Left colon (tissue), 2 donors: Measurements from ENCODE around the gene DCX. TPM values are rescaled to one million over a fixed set of nuclear protein-coding genes. Genes with fewer than 3 reads are reported as not detected.
"Not testable (repeated sequence)": the region's sequence is repeated elsewhere in the genome, so short reads cannot be mapped to it uniquely, and the experiment has no call there.

Source experiments
- ATAC-seq: fragments of 200-7000 bp; cut with Tn5 transposase; one replicate; pipeline ENCODE4 v1.9.1; 2020; ENCODE audit warnings: mild to moderate bottlenecking, moderate library complexity
- DNase-seq, 2 donors: peaks; one replicate each; pipeline ENCODE4 v3.0.0-alpha.2; 2020
- intact Hi-C, 2 donors: fragments of 100-400 bp; cut with DNase I in 1 of 2; cut with micrococcal nuclease in 1 of 2; formaldehyde crosslinking; loops; one replicate each; pipeline versions ENCODE4 v1.11.2 to v1.14.0; 2022; cut with DNase I, micrococcal nuclease
- total RNA-seq, 2 donors: library from RNA; stranded (reverse); fragmentation: NEBNext Ultra II Directional; extraction: Animal tissue kit (Norgen Biotek cat#: 25700); gene quantifications; one replicate each; pipeline ENCODE4 v1.2.1, GENCODE V29; 2021
- donor health status: DM: no; HTN: no; CAD: no.
- donor health status: DM: yes; HTN: yes; CAD: no.

Gene DCX
- total RNA-seq, 2 donors from 2014 or later, result 0.14 TPM; not detected in 1

DNA sequence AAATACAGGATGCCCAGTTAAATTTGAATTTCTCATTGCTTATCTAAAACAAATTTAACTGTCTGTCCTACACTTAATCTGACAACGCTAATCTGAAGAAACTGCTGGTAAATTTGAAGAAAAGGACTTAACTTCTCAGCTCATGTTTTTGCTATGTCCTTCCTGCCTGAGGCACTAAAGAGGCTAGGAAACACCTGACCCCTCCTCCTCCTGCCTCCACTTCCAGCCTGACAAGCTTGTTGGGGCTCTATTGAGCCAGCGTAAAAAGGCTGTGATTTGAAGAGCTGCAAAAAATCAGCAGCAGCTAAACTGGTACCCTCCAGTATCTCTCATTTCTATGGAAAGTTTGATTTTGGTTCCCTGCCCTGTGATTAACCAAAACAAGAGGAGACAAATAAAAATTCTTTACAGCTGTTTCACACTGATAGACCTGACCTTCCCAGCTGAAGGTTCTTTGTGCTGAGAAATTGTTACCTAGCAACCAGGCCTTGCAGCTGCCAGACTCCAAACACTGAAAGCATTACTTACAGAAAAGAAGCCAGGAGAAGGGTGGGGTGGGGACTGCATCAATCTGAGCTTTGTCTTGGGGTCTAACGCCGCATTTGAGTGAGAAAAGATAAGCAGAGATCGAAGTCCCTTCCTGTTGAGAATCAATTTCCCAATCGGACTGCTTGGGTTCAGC, 35.0 kb downstream of the DCX start:
- DNase-seq, result no peak
- no peak for ATAC-seq
- intact Hi-C loops, result no loop called here

DNA sequence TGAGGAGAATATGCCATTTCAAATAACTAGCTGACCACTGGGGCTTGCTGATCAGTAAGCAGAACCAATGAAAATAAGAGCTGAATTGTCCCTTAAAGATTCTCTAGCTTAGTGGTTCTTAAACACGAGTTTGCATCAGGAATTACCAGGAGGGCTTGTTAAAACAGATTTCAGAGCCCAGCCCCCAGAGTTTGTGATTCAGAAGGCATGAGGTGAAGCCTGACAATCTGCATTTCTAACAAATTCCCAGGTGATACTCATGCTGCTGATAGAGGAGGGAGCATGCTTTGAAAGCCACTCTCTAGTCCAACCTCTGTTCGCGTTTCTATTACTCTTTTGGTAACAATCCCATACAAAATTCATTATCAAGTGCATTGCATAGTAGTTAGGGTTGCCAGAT, 35.5 kb downstream of the DCX start:
- intact Hi-C loops, result no loop called here
- DNase-seq (no peak), ATAC-seq (no peak)

DNA sequence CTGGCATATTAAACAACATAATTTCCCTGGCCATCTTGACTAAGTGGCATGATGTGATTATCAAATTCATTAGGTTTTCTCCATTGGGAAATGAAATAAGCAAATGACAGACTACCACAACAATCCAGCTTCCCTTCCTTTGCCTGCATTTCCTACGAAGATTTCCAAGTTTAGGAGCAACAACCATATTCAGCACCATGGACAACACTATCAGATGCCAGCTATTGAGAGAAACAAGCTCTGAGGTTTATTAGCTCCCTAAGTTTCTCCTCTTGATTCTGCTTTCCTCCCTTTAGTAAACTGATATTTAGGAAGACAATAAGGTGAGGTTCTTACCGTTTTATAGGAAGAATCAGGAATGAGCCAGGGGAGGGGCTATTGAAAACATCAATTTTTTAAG, 36.2 kb downstream of the DCX start:
- DNase-seq (no peak), ATAC-seq (no peak)
- intact Hi-C loops, result no loop called here

DNA sequence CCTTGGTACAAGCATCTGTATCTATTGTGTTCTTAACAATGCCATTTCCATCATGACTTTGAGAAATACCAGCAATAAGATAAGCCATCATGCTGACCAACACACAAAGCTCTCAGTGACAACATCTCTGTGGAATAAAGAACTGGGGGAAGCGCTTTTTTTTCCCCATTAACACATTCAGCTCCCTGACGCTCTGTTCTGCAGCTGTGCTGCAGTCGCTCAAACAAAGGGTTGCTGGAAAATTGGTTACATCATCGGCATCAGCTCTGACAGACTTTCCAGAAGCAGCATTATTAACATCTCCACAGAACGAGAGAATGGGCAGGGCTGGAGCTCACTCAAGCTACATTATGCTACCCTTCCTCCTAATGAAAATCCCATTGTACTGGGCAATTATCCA, 39.9 kb downstream of the DCX start:
- ATAC-seq (no peak), DNase-seq (no peak)
- intact Hi-C loops, result no loop called here

DNA sequence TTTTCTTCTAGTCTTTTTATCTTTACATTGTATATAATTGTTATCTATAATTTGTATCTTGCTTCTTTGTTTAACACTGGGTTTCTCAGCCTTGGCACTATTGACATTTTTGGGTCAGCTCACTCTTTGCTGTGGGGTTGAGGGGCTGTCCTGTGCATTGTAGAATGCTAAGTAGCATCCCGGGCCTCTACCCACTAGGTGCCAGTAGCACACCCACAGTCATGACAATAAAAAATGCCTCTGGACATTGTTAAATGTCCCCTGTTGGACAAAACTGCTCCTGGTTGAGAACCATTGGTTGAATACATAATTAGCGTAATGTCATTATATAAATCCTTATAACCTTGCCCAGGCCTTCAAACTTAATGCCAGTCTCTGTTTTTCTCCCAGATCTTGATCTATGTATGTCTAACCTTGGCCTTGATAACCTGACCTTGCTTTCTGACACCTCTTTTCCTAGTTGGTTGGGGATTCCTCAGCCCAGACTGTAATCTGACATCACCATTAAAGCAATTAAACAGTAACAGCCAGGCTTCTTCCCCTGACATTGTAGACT, 46.1 kb downstream of the DCX start:
- DNase-seq (no peak), ATAC-seq (no peak)
- intact Hi-C loops, result no loop called here

DNA sequence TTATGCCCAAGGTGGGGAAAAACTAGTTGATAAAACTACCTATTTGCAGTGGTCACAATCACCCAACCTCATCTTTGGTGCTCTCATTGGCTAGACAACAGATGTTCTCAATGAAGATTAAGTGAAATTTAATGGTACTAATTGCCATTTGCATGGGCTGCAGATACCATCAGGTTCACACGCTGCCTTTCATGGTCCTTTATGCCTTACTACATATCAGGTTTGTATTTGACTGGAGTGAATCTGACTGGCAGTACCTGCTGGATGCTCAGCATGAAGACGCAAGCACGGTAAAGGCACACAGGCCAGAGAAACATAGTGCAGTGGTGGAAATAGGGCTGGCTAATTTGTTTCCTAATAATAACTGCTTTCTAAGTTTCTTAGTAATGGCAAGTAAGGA, 48.3 kb downstream of the DCX start:
- intact Hi-C loops, result no loop called here
- no peak for DNase-seq
- no peak for ATAC-seq

DNA sequence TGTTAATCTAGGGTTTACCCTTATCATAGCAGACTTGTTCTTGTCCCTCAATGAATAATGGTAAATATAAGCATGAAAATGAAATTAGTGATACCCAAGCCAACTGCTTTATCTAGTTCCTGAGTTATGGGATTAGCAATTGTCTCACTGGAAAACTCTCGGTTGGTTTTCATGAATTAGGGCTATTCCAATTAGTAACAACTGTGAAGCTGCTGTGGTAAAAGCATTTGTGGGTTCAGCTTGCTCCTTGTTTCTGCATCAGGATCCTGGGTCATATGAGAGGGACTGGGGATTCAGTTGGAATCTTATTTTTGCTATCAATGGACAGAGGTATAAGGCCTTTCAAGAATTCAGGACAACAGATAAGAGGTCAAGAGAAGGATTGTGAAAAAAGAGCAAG, 50.2 kb downstream of the DCX start:
- ATAC-seq (no peak), DNase-seq (no peak)
- intact Hi-C loops, result no loop called here

DNA sequence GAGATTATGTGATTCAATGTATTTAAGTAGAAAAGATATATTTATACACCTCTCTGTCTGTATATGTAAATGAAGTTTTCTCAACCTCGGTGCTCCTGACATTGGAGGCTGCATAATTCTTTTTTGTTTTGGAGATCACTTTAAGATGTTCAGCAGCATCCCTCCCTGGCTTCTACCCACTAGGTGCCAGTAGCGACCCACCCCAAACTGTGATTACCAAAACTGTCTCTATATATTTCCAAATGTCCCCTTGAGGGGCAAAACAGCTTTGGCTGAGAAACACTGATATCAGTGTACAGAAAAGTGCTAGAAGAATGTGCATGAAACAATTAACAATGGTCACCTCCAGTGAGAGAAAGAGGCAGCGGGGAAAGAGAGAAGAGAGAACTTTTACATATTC, 51.2 kb downstream of the DCX start:
- intact Hi-C loops, result no loop called here
- no peak for DNase-seq

DNA sequence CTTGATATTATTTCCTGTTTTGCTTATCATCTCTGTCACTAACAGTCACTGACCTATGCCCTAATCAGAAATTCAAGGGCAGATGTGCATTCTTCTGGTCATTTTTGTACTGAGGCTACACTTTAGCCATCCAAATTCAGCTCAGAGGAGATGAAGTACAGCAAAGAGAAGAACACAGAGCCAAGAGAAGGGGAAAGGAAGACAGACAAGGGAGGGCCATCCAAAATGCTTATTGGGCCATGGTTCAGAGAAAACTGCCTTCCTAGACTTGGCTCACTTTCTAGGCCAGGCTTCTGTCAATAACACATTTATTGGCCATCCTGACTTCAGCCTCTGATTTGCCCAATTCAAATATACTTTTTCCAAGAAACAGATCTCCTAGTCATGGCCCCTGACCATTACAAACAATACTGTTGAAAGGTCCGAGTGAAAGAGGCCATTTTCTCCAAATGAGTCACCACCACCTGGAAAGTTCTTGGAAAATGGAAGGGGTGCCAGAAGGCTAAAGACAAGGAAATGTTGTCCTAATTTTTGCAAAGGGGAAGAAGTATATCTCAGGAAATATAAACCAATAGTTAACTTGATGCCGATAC, 56.4 kb downstream of the DCX start:
- no peak for ATAC-seq
- intact Hi-C loops, result no loop called here

More for the DNA sequence above, 51.2 kb downstream of the DCX start:
- ATAC-seq, result no peak

DNA sequence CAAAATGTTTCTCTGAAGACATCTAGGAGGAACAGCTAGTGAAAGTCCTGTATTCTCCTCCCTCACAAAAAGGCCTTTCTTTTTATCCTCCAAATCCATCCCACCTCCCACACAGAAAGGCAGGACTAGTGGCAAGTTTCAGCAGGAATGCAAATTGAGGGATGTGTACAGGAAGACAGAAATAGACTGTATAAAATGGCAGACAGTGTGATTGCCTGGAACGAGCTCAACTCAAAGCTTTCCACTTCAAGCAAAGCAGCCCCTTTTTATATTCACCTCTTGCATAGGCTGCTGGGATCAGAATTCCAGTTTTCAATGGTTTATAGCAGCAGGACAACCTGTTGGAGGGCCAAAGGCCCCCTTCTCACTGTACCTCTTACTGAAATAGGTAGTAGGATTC, 57.5 kb downstream of the DCX start:
- DNase-seq (no peak), ATAC-seq (no peak)
- intact Hi-C loops, result no loop called here

More for the DNA sequence above, 56.4 kb downstream of the DCX start:
- DNase-seq, result no peak

DNA sequence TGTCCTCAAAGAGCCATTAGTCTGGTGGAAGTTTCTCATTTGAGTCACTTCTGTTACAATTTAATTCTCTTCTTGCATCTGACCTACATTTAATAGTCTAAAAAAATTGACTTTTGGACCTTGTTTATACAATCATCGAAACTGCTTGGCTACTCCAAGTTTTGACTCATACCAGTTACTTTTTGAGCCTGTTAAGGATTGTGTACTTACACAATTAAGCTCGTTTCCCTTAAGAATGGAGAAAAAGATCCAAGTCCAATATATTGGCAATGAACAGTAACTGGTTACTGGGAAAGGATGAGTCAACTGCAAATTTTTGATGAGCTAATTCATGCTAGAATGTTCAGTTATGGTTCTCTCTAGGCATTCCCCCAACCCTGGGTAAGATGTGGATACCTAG, 58.2 kb downstream of the DCX start:
- ATAC-seq (no peak), DNase-seq (no peak)
- intact Hi-C loops, result no loop called here

DNA sequence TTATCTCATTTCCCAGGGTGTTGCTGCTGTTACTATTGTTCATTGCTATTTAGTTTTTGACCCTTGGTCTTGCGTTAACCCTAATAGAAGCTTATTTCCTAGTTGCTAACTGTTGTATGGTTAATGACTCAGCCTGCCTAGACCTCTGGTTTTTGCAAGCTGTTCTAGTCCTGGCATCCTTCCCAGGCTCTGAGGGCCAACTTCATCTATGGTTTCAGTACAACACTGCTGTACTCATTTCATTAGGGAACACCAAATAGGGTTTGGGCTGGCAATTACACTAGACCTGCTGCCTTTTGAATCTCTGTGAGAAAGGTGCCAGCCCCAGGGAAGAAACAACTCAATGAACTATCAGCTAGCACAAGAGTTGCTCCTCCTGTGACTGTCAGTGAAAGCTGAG, 59.6 kb downstream of the DCX start:
- ATAC-seq (peak; percentile 72), DNase-seq (peak; percentile 29 to 59)
- intact Hi-C loops, result no loop called here

DNA sequence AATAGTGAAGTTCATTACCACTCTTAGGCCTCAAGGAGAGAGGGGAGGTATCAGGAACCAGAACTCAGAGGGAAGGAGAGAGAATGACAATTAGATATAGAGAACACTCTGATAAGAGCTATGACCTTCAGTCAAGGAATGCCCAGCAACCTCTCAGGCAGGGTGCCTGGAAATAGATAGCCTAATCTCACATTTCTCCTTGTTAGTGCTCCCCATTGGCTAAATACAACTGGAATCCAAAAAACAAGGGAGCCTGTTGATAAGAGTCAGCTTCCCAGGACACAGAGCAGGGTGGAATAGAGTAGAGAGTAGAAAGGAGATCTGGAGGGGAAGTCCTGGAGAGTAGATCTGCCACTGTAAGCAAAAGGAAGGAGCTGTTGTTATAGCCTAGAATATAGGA, 62.1 kb downstream of the DCX start:
- intact Hi-C loops, result no loop called here
- ATAC-seq, result no peak
- DNase-seq, result no peak

DNA sequence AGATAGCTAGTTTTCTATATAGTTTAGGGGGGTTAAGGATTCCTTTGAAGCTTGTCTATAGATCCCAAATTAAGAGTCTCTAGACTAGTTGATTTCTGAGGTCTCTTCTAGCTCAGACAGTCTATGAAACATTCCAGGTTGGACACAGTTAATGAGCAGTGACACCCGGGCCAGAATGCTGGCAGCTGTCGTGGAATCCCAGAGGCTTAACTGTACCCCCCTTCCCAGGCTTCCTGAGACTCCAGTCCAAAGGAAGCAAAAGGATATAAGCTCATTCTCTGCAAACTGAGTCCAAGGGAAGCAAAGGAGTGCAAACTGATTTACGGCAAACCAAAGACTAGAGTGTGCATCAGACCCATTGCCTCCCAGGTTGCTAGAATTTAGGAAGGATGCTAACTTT, 62.9 kb downstream of the DCX start:
- intact Hi-C loops, result no loop called here
- no peak for DNase-seq
- ATAC-seq, result no peak

DNA sequence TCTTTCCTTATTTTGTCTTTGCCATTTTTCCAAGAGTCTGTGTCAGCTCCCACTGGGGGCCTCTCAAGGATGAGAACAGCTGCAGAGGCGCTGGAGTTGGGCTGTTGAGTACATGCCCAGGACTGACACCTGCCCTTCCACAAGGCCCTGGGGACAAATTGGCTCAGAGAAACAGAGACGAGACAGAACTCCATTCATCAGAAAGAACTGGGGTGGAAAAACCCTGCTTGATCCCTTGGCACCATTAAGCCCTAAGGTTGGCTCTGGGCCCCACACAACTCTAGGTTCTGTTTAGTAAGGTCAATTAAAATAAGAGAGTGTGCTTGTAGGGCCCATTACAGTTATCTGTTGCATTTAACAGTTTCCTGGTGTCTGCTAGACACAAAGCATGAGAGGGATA, 63.6 kb downstream of the DCX start:
- no peak for DNase-seq
- intact Hi-C loops, result no loop called here
- ATAC-seq, result no peak

DNA sequence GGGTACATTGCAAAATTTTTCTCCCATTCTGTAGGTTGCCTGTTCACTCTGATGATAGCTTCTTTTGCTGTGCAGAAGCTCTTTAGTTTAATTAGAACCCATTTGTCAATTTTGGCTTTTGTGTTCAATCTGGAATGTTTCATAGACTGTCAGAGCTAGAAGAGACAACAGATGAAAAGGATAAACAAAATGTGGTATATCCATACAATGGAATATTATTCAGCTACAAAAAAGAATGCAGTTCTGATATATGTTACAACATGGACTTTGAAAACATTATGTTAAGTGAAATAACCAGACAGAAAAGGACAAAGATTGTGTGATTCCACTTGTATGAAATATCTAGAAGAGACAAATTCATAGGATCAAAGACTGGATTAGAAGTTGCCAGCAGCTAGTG, 65.8 kb downstream of the DCX start:
- intact Hi-C loops, DNase-seq, ATAC-seq: not testable (repeated sequence)

DNA sequence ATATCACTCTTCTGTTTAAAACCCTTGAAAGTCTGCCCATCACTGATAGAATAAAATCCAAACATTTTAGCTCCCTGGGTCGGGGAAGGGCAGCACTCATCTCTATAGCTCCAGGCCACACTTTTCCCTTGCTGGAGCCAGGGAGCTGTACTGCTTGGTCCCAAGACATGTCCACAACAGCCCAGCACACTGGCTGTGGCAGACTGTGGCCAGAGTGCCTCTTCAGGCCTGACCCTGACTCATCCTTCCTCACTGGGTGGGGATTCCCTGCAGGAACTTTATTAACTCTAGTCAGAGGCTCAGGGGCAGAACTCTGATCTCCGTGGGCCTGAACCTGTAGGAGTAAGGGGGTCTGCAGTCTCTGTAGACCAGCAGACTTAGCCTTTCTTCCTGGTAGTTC, 71.9 kb downstream of the DCX start:
- intact Hi-C loops, result no loop called here
- DNase-seq, result no peak
- no peak for ATAC-seq

DNA sequence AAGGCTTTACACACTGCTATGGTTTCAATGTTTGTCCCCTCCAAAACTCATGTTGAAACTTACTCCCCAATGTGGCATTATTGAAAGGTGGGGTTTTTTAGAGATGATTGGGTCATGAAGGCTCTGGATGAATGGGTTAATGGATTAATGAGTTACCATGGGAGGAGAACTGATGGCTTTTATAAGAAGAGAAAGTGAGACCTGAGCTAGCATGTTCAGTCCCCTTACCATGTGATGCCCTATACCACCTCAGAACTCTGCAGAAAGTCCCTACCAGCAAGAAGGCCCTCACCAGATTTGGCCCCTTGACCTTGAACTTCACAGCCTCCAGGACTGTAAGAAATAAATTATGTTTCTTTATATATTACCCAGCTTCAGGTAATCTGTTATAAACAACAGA, 72.8 kb downstream of the DCX start:
- intact Hi-C loops, result no loop called here
- no peak for ATAC-seq
- DNase-seq, result no peak

DNA sequence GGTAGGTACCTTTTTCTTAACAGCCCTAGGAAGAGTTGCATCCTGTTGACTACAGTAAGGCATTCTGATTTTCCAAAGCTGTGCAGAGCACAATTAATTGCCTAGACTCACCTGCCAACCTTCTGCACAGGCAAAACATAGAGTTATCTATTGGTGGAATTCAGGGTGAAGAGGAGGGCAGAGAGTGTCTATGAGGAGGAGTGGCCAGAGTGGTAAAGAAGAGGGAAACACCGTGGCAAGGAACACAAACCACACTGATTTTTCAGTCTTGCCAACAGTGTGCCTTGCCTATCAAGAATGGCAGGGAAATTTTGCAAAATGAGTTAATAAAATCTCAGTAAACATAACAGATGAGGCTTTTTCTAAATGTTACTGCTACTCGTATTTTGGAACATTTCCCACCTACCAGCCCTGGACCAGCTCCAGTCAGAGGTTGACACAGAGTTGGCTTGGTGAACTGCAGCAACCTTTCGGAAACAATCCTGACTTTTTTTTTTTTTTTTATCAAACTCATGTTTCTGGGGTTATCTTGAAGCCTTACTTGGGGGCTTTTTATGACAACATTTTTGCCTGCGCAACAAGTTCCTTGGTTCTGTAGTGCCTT, 73.8 kb downstream of the DCX start:
- DNase-seq (no peak), ATAC-seq (no peak)
- intact Hi-C loops, result no loop called here

DNA sequence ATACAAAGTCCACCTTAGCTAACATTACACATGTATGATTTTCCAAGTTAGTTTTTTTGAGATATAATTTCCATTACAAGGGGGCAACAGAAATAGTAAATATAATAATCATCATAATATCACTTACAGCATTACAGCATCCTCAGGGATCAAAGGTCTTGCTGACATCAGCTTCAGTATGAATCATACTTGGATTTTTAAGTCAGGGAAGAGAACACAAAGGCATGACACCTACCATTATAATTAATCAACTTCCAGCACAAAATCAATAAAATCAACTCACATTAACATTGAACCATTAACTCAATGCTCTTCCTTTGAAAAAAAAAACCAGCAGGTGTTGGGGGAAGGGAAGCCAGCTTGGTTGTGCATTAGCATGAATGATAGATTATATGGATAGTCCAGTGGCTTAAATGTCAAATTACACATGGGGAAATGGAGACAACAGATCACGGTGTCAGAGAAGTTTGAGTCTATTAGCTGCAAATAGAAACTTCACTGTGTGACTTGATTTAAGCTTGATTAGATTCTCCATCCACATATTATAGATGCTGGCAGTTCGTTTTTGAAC, 74.8 kb downstream of the DCX start:
- no peak for ATAC-seq
- DNase-seq, result no peak
- intact Hi-C loops, result no loop called here
